Heart left ventricle (tissue), 13 donors: ENCODE measurements around the gene MISP.

Experiments
- CTCF ChIP-seq, 12 donors: fragments of 200-600 bp; sonication (generic) in 4 of 12; IDR thresholded peaks; one replicate each; pipeline versions ENCODE4 v1.5.0 to v1.8.0; 2018 to 2022; ENCODE audit warnings: antibody characterized with exemption in 12 of 12, mild to moderate bottlenecking in 5 of 12
- POLR2A ChIP-seq, 2 donors: fragments of 450-650 bp; IDR thresholded peaks; one replicate each; pipeline ENCODE4 v1.6.1; 2017; ENCODE audit warnings: antibody characterized with exemption in 2 of 2, mild to moderate bottlenecking in 2 of 2, moderate library complexity in 2 of 2
- donor health status: ischemic (EF 13 %, LVEDD 7.1; RV severe dilation, severe dysfunction).
- donor health status: DM: no; HTN: yes; CAD: no.
- donor health status: DM: no; HTN: no; CAD: no.
- donor health status: ischemic (EF 25% LVEDD 6.9; RV normal size, moderate dysfunction).
- donor health status: ischemic (EF 25% LVEDD 5.7; RV mildly dilated, moderate dysfunction).
- donor health status: ischemic (EF 35%, LVEDD 5.7; RV mildly dilated, moderate dysfunction).
- donor health status: nonischemic (EF 11% LVEDD 7.7; RV severe dilation, severe dysfunction).
- donor health status: DM: yes; HTN: yes; CAD: no.
- donor health status: PGD.
- donor health status: ischemic (EF 29% LVEDD 5.4; RV normal size, mild dysfunction).
- donor health status: nonischemic (EF 23%, LVEDD 6.1; RV moderate dilation, normal function).

GRCh38 chr19:751501-752341, 809 bp downstream of the MISP start:
- TF ChIP-seq CTCF (IDR thresholded peaks at IDR 0.05) (no peak), POLR2A (IDR thresholded peaks at IDR 0.05) (no peak)
